Panc1 (cell line): Measurements from ENCODE around the gene BRPF1. TPM values are rescaled to one million over a fixed set of nuclear protein-coding genes. Genes with fewer than 3 reads are reported as not detected.

Experiments
- ATAC-seq: fragments of 200-7000 bp; cut with Tn5 transposase; 2 replicates; pipeline ENCODE4 v1.9.1; 2020; ENCODE audit warnings: mild to moderate bottlenecking, moderate library complexity
- BruUV-seq: library from RNA; stranded (reverse); fragments of 400-500 nt; replicated peaks from 2 replicates; lab custom pipeline; 2021; lab: Mats Ljungman, UMichigan
- CTCF ChIA-PET: fragments of 300-600 bp; sonication (Branson Sonifier 250); formaldehyde crosslinking; loops from one replicate; lab custom pipeline; 2022; ENCODE audit warnings: antibody characterized with exemption; lab: Charles Lee
- POLR2A ChIA-PET: fragments of 300-600 bp; sonication (Branson Sonifier 250); formaldehyde crosslinking; loops from one replicate; lab custom pipeline; 2022; ENCODE audit warnings: antibody characterized with exemption; lab: Charles Lee
- DNase-seq: peaks from one replicate; pipeline ENCODE4 v3.0.0-alpha.2; 2010; ENCODE audit warnings: low read depth, low spot score
- H3K27ac ChIP-seq: 2 replicates; pipeline ENCODE4 v1.5.1; 2011; ENCODE audit warnings: mild to moderate bottlenecking, low read length, inconsistent platforms
- H3K27me3 ChIP-seq: fragments of 200-500 bp; sonication (Bioruptor generic); 2 replicates; pipeline ENCODE4 v1.6.0; 2014; ENCODE audit warnings: low read length, inconsistent platforms; ENCODE audit not compliant: control insufficient read depth, insufficient read depth
- H3K36me3 ChIP-seq: fragments of 200-500 bp; sonication (Bioruptor generic); 2 replicates; pipeline ENCODE4 v1.5.1; 2014; ENCODE audit warnings: inconsistent platforms, mild to moderate bottlenecking, low read length, moderate library complexity; ENCODE audit not compliant: control insufficient read depth, insufficient read depth
- H3K4me1 ChIP-seq: 2 replicates; pipeline ENCODE4 v1.5.1; 2011; ENCODE audit warnings: inconsistent platforms, mild to moderate bottlenecking, low read length, moderate library complexity; ENCODE audit not compliant: control insufficient read depth, insufficient read depth
- H3K4me3 ChIP-seq, 2 experiments: 2 replicates each; pipeline ENCODE4 v1.5.1; 2011 to 2012; ENCODE audit warnings: low read depth in 2 of 2, low read length in 2 of 2, mild to moderate bottlenecking in 2 of 2, inconsistent platforms in 1 of 2, moderate library complexity in 1 of 2
- H3K9me3 ChIP-seq: fragments of 200-500 bp; sonication (Bioruptor generic); 2 replicates; pipeline ENCODE4 v1.5.1; 2014; ENCODE audit warnings: low read depth, mild to moderate bottlenecking, inconsistent platforms, low read length, moderate library complexity; ENCODE audit not compliant: control insufficient read depth, insufficient read depth
- POLR2AphosphoS5 ChIP-seq: IDR thresholded peaks from 2 replicates; pipeline ENCODE4 v1.6.1; 2012; ENCODE audit warnings: mild to moderate bottlenecking, low read depth, low read length, moderate library complexity
- SIN3A ChIP-seq: IDR thresholded peaks from 2 replicates; pipeline ENCODE4 v1.6.1; 2012; ENCODE audit warnings: low read depth, mild to moderate bottlenecking, low read length, moderate library complexity, borderline replicate concordance; ENCODE audit not compliant: insufficient read depth
- TCF7L2 ChIP-seq: IDR thresholded peaks from 2 replicates; pipeline ENCODE4 v1.6.1; 2011; ENCODE audit warnings: mild to moderate bottlenecking, low read depth, low read length, inconsistent platforms
- in situ Hi-C: cut with HindIII; loops from 2 replicates; pipeline ENCODE4 v1.10.0; 2016; ENCODE audit warnings: low sequenced_read_pairs, low pct_unique_long_range_greater_than_20kb
- intact Hi-C: fragments of 100-400 bp; cut with micrococcal nuclease; formaldehyde crosslinking; loops from one replicate; pipeline ENCODE4 v1.10.0; 2022; ENCODE audit not compliant: unreplicated experiment
- total RNA-seq: library from RNA; stranded (reverse); gene quantifications from one replicate; pipeline ENCODE4 v1.2.1, GENCODE V29; 2021; ENCODE audit not compliant: unreplicated experiment
- TF ChIP-seq, protein P1 (sequence below): fragments of 450-650 bp; IDR thresholded peaks from 2 replicates; pipeline ENCODE4 v1.5.1; 2017; ENCODE audit warnings: mild to moderate bottlenecking
- TF ChIP-seq, protein P2 (sequence below), 2 experiments: IDR thresholded peaks; 2 replicates each; pipeline ENCODE4 v1.6.1; 2011 to 2012; ENCODE audit warnings: low read depth in 2 of 2, control low read depth in 1 of 2, low read length in 1 of 2, mild to moderate bottlenecking in 1 of 2, moderate library complexity in 1 of 2; ENCODE audit not compliant: insufficient read depth in 1 of 2

The BRPF1 gene
- total RNA-seq, 1 experiment from 2014 or later = 17.4 TPM

DNA sequence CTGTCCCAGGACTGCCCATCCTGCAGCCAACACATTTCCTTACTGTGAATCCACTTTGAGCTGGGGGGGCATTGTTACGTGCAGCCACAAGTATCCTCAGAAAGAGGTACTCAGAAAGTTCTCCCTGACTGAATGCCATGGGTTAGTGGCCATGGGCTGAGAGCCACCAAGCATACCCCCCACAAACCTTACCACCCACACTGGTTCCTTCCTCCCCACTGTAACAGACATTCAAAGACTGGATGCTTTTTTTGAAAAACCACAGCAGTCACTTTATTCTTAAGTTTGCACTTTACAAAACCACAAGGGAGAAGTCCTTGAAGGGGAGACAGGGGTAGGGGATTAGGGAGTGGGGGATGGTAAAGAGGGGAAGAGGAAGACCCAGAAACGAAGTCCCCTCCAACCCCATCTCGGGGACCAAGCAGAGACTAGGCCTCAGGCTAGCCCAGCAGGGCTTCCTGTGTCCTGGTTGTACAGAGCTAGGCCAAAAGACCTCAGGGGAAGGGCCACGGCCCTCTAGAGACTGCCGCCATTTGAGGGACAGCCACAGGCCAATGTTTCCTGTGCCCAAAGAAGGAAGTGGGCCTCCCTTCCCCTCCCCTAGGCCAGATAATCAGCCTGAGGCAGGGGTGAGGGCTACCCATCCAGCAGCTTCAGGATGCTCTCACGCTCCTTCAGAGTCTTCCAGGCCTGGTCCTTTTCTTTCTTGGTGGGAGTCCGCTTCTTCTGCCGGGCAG is 48.4 kb downstream of the BRPF1 start:
- in situ Hi-C loops = no loop called here
- Histone ChIP-seq H3K4me3 (no peak overlapping the region), H3K36me3 (no peaks in the 10 kb centered on the region), H3K4me1 (no peaks in the 10 kb centered on the region), H3K27me3 (no peaks in the 10 kb centered on the region), H3K27ac (no peak overlapping the region), H3K9me3 (no peaks in the 10 kb centered on the region)
- ChIA-PET POLR2A (interaction anchor here (0.6 kb wide), 1 partner anchor 13 kb away, joined by 3 read pairs; the partner anchor contains the start of gene ARPC4), CTCF (no interaction called here)
- 0 out of 2 replicates have a peak, but pooled peaks have one; percentile 19 for ATAC-seq
- DNase-seq = no peak
- TSS peak; percentile 67 for BruUV-seq
- no peak for TF ChIP-seq POLR2AphosphoS5
- intact Hi-C loops = no loop called here

- no peak for DNase-seq
- TF ChIP-seq POLR2AphosphoS5 (no peak), TCF7L2 (no peak), SIN3A (no peak)
- TF ChIP-seq, protein P1, sequence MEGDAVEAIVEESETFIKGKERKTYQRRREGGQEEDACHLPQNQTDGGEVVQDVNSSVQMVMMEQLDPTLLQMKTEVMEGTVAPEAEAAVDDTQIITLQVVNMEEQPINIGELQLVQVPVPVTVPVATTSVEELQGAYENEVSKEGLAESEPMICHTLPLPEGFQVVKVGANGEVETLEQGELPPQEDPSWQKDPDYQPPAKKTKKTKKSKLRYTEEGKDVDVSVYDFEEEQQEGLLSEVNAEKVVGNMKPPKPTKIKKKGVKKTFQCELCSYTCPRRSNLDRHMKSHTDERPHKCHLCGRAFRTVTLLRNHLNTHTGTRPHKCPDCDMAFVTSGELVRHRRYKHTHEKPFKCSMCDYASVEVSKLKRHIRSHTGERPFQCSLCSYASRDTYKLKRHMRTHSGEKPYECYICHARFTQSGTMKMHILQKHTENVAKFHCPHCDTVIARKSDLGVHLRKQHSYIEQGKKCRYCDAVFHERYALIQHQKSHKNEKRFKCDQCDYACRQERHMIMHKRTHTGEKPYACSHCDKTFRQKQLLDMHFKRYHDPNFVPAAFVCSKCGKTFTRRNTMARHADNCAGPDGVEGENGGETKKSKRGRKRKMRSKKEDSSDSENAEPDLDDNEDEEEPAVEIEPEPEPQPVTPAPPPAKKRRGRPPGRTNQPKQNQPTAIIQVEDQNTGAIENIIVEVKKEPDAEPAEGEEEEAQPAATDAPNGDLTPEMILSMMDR = no peak
- TF ChIP-seq, protein P2, sequence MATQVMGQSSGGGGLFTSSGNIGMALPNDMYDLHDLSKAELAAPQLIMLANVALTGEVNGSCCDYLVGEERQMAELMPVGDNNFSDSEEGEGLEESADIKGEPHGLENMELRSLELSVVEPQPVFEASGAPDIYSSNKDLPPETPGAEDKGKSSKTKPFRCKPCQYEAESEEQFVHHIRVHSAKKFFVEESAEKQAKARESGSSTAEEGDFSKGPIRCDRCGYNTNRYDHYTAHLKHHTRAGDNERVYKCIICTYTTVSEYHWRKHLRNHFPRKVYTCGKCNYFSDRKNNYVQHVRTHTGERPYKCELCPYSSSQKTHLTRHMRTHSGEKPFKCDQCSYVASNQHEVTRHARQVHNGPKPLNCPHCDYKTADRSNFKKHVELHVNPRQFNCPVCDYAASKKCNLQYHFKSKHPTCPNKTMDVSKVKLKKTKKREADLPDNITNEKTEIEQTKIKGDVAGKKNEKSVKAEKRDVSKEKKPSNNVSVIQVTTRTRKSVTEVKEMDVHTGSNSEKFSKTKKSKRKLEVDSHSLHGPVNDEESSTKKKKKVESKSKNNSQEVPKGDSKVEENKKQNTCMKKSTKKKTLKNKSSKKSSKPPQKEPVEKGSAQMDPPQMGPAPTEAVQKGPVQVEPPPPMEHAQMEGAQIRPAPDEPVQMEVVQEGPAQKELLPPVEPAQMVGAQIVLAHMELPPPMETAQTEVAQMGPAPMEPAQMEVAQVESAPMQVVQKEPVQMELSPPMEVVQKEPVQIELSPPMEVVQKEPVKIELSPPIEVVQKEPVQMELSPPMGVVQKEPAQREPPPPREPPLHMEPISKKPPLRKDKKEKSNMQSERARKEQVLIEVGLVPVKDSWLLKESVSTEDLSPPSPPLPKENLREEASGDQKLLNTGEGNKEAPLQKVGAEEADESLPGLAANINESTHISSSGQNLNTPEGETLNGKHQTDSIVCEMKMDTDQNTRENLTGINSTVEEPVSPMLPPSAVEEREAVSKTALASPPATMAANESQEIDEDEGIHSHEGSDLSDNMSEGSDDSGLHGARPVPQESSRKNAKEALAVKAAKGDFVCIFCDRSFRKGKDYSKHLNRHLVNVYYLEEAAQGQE (IDR thresholded peaks at IDR 0.05; ENCODE audit: insufficient read depth in 1 of 2, low read depth in 2 of 2, low read length in 1 of 2) = no peak
- H3K27me3 ChIP-seq = no peaks in the 10 kb centered on the region
- no peak for ATAC-seq
- CTCF ChIA-PET = no interaction called here
- no peaks in the 10 kb centered on the region for H3K36me3 ChIP-seq
- BruUV-seq = no TSS peak
- no peaks in the 10 kb centered on the region for H3K4me1 ChIP-seq
- POLR2A ChIA-PET = interaction anchor here (0.6 kb wide), 1 partner anchor 13 kb away, joined by 3 read pairs; the partner anchor contains the start of gene ARPC4
- H3K9me3 ChIP-seq = no peaks in the 10 kb centered on the region
- in situ Hi-C loops (no loop called here), intact Hi-C loops (no loop called here)
- no peak overlapping the region for H3K4me3 ChIP-seq
- no peak overlapping the region for H3K27ac ChIP-seq
Observed at GRCh38 chr3:9780458-9780812, 48.9 kb downstream of the BRPF1 start.

GRCh38 chr3:9780910-9781309 is 49.4 kb downstream of the BRPF1 start:
- no peak for DNase-seq
- Histone ChIP-seq H3K27ac (no peak overlapping the region), H3K4me3 (no peak overlapping the region), H3K36me3 (no peaks in the 10 kb centered on the region), H3K9me3 (no peaks in the 10 kb centered on the region), H3K4me1 (no peaks in the 10 kb centered on the region), H3K27me3 (no peaks in the 10 kb centered on the region)
- in situ Hi-C loops = no loop called here
- ChIA-PET POLR2A (interaction anchor here (0.6 kb wide), 2 partner anchors 120 to 267 kb away, joined by 6 to 12 read pairs; no protein-coding TSS in a partner anchor), CTCF (no interaction called here)
- TF ChIP-seq, protein P1 = no peak
- TF ChIP-seq POLR2AphosphoS5 (no peak), SIN3A (no peak), TCF7L2 (no peak)
- TF ChIP-seq, protein P2 (IDR thresholded peaks at IDR 0.05; ENCODE audit: insufficient read depth in 1 of 2, low read depth in 2 of 2, low read length in 1 of 2) = no peak
- BruUV-seq = no TSS peak
- no peak for ATAC-seq
- intact Hi-C loops = no loop called here
